ENCODE measurements around the gene PSMA7.

Gene PSMA7

GRCh38 chr20:62136283-62137091, 6.7 kb downstream of the PSMA7 start:
- Histone ChIP-seq H3K4me1 (ENCODE audit: control insufficient read depth, insufficient read depth, low read length, unreplicated experiment) (peaks cover 30% of the 10 kb centered on the region), H3K79me2 (ENCODE audit: control insufficient read depth, insufficient read depth, low read length, unreplicated experiment) (peaks cover 28% of the 10 kb centered on the region), H2AFZ (ENCODE audit: low read length, unreplicated experiment) (no peak overlapping the region), H3K27me3 (ENCODE audit: insufficient read depth, low read length) (no peaks in the 10 kb centered on the region), H3K36me3 (ENCODE audit: insufficient read depth, low read length) (peaks cover 30% of the 10 kb centered on the region), H3K4me3 (ENCODE audit: low read depth, low read length) (no peak overlapping the region), H3K27ac (ENCODE audit: low read depth, low read length) (no peak overlapping the region)

GRCh38 chr20:62135573-62136266, 7.5 kb downstream of the PSMA7 start:
- no peaks in the 10 kb centered on the region for H3K27me3 ChIP-seq (ENCODE audit: insufficient read depth, low read length)
- no peak overlapping the region for H3K4me3 ChIP-seq (ENCODE audit: low read depth, low read length)
- H3K79me2 ChIP-seq (ENCODE audit: control insufficient read depth, insufficient read depth, low read length, unreplicated experiment), result peaks cover 20% of the 10 kb centered on the region
- H2AFZ ChIP-seq (ENCODE audit: low read length, unreplicated experiment), result no peak overlapping the region
- peak overlapping the region; percentile 72 for H3K27ac ChIP-seq (ENCODE audit: low read depth, low read length)
- H3K36me3 ChIP-seq (ENCODE audit: insufficient read depth, low read length), result peaks cover 33% of the 10 kb centered on the region
- peaks cover 22% of the 10 kb centered on the region for H3K4me1 ChIP-seq (ENCODE audit: control insufficient read depth, insufficient read depth, low read length, unreplicated experiment)

DNA sequence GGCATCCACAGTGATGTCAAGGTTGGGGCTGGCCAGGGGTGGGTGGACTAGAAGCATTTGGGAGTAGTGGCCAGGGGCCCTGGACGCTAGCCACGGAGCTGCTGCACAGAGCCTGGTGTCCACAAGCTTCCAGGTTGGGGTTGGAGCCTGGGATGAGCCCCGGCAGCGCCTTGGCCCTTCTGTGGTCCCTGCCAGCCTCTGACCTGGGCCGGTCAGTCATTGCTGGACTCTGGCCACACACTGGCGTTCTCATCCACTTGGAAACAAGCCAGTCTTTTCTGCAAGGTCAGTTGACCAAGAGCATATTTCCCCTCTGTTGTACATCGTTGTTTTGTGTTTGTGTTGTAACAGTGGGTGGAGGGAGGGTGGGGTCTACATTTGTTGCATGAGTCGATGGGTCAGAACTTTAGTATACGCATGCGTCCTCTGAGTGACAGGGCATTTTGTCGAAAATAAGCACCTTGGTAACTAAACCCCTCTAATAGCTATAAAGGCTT, 8.4 kb downstream of the PSMA7 start:
- Histone ChIP-seq H3K4me1 (ENCODE audit: control insufficient read depth, insufficient read depth, low read length, unreplicated experiment) (peaks cover 22% of the 10 kb centered on the region), H3K79me2 (ENCODE audit: control insufficient read depth, insufficient read depth, low read length, unreplicated experiment) (peaks cover 11% of the 10 kb centered on the region), H3K27ac (ENCODE audit: low read depth, low read length) (peak overlapping the region; percentile 72), H3K4me3 (ENCODE audit: low read depth, low read length) (no peak overlapping the region), H3K27me3 (ENCODE audit: insufficient read depth, low read length) (no peaks in the 10 kb centered on the region), H3K36me3 (ENCODE audit: insufficient read depth, low read length) (peaks cover 32% of the 10 kb centered on the region), H2AFZ (ENCODE audit: low read length, unreplicated experiment) (no peak overlapping the region)

DNA sequence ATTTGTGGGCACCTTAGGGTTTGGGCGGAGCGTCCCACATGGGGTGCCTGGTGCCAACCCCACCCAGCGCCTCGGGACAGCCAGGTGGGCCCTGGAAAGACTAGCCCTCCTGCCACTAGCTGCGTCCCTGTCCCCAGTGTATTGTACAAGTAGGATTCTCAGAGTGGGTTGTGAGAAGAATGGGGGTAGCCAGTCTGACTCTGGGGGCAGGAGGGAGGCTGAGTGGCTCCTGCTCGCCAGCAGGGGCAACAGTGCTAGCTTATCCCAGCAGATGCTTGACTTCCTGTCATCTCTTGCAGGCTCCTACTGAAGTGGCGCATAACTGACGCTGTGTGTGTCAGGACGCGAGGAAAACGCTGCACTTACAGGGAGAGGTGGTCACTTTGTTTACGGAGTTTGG, 9.3 kb downstream of the PSMA7 start:
- peaks cover 24% of the 10 kb centered on the region for H3K36me3 ChIP-seq (ENCODE audit: insufficient read depth, low read length)
- peaks cover 22% of the 10 kb centered on the region for H3K4me1 ChIP-seq (ENCODE audit: control insufficient read depth, insufficient read depth, low read length, unreplicated experiment)
- H3K27ac ChIP-seq (ENCODE audit: low read depth, low read length), result 0 out of 2 replicates have a peak overlapping the region, but pooled peaks have one; percentile 72
- H2AFZ ChIP-seq (ENCODE audit: low read length, unreplicated experiment), result no peak overlapping the region
- H3K4me3 ChIP-seq (ENCODE audit: low read depth, low read length), result no peak overlapping the region
- H3K79me2 ChIP-seq (ENCODE audit: control insufficient read depth, insufficient read depth, low read length, unreplicated experiment), result peaks cover 2% of the 10 kb centered on the region
- H3K27me3 ChIP-seq (ENCODE audit: insufficient read depth, low read length), result no peaks in the 10 kb centered on the region

DNA sequence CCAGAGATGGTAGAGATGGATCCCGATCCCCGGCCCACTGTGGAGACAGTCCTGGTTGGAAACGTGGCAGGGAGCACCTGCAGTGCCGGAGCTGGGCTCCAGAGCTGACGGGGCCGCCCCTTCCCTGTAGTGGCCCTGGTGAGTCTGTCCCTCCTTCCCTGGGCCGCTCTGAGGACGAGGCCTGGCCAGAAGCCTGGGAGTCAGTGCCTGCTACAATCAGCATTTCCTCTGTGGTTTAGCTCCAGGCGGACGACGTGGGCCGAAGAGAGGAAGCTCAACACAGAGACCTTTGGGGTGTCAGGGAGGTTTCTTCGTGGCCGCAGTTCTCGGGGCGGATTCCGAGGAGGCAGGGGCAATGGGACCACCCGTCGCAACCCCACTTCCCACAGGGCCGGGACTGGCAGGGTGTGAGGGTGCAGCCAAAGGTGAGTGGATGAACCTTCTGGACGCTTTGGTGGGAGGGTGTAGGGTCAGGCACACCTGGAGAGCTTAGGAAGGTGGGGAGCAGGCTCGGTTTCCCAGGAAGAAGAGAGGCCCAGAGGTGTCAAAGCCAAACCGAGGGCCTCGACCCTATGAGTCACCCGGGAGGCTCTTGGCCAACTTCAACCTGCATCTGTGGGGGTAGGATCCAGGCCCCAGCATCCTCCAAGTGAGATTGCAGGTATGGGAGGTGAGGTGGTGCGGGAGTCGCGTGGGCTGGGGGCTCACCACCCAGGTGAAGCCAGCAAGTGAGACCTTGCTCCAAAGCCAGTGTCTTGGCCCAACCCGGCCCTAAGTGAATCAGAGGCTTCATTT, 9.9 kb downstream of the PSMA7 start:
- Histone ChIP-seq H2AFZ (ENCODE audit: low read length, unreplicated experiment) (no peak overlapping the region), H3K4me3 (ENCODE audit: low read depth, low read length) (no peak overlapping the region), H3K27me3 (ENCODE audit: insufficient read depth, low read length) (no peaks in the 10 kb centered on the region), H3K36me3 (ENCODE audit: insufficient read depth, low read length) (peaks cover 21% of the 10 kb centered on the region; the same call in 1 of the 2 replicates), H3K4me1 (ENCODE audit: control insufficient read depth, insufficient read depth, low read length, unreplicated experiment) (peaks cover 22% of the 10 kb centered on the region), H3K27ac (ENCODE audit: low read depth, low read length) (no peak overlapping the region), H3K79me2 (ENCODE audit: control insufficient read depth, insufficient read depth, low read length, unreplicated experiment) (no peaks in the 10 kb centered on the region)

DNA sequence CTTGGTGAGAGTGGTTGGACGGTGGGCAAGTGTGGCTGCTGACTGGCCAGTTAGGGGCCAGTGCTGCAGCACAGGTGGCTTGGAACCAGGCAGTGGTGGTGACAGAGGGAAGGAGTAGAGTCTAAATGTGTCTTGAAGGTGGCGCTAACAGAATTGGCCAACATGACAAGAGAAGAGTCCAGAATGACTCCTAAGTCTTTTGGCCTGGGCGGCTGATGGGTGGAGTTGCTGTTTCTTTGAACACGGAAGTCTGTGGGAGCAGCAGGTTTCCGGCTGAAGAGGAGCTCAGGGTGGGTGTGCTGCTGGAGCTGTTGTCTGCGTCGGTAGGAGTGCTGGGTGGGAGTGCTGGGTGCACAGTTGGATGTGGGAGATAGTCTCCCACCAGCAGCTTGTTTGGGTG, 10.8 kb downstream of the PSMA7 start:
- Histone ChIP-seq H3K79me2 (ENCODE audit: control insufficient read depth, insufficient read depth, low read length, unreplicated experiment) (no peaks in the 10 kb centered on the region), H3K4me1 (ENCODE audit: control insufficient read depth, insufficient read depth, low read length, unreplicated experiment) (peaks cover 22% of the 10 kb centered on the region), H3K4me3 (ENCODE audit: low read depth, low read length) (no peak overlapping the region), H2AFZ (ENCODE audit: low read length, unreplicated experiment) (no peak overlapping the region), H3K27ac (ENCODE audit: low read depth, low read length) (no peak overlapping the region), H3K27me3 (ENCODE audit: insufficient read depth, low read length) (no peaks in the 10 kb centered on the region), H3K36me3 (ENCODE audit: insufficient read depth, low read length) (peaks cover 16% of the 10 kb centered on the region; the same call in 1 of the 2 replicates)

GRCh38 chr20:62131560-62132320, 11.5 kb downstream of the PSMA7 start:
- no peak overlapping the region for H3K4me3 ChIP-seq (ENCODE audit: low read depth, low read length)
- peaks cover 19% of the 10 kb centered on the region; the same call in 1 of the 2 replicates for H3K36me3 ChIP-seq (ENCODE audit: insufficient read depth, low read length)
- no peaks in the 10 kb centered on the region for H3K27me3 ChIP-seq (ENCODE audit: insufficient read depth, low read length)
- H3K79me2 ChIP-seq (ENCODE audit: control insufficient read depth, insufficient read depth, low read length, unreplicated experiment), result no peaks in the 10 kb centered on the region
- no peak overlapping the region for H2AFZ ChIP-seq (ENCODE audit: low read length, unreplicated experiment)
- no peak overlapping the region for H3K27ac ChIP-seq (ENCODE audit: low read depth, low read length)
- peaks cover 22% of the 10 kb centered on the region for H3K4me1 ChIP-seq (ENCODE audit: control insufficient read depth, insufficient read depth, low read length, unreplicated experiment)

GRCh38 chr20:62129731-62130531, 13.3 kb downstream of the PSMA7 start:
- H3K4me3 ChIP-seq (ENCODE audit: low read depth, low read length), result no peak overlapping the region

DNA sequence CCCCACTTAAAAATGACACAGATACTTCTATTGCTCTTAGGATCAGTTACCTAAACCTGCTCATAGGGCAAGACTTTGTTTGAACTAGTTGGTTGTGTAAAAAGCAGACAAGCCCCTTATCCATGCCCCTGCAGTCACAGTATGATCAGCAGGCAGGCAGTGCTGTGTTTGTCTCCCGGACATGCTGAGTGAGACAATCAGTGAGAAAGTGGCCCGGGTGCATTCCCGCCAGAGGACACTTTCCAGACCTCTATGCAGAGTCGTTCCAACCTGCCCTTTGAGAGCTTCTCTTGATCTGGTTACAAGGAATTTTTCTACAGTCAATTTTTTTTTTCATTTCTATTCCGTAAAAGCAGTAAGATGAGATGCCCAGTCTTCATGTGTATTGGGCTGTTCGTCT, 14.7 kb downstream of the PSMA7 start:
- Histone ChIP-seq H3K27me3 (ENCODE audit: insufficient read depth, low read length) (no peaks in the 10 kb centered on the region), H3K27ac (ENCODE audit: low read depth, low read length) (no peak overlapping the region), H3K79me2 (ENCODE audit: control insufficient read depth, insufficient read depth, low read length, unreplicated experiment) (peaks cover 12% of the 10 kb centered on the region), H2AFZ (ENCODE audit: low read length, unreplicated experiment) (no peak overlapping the region), H3K4me1 (ENCODE audit: control insufficient read depth, insufficient read depth, low read length, unreplicated experiment) (peaks cover 13% of the 10 kb centered on the region), H3K36me3 (ENCODE audit: insufficient read depth, low read length) (peaks cover 21% of the 10 kb centered on the region; the same call in 1 of the 2 replicates), H3K4me3 (ENCODE audit: low read depth, low read length) (no peak overlapping the region)

More at GRCh38 chr20:62129731-62130531, 13.3 kb downstream of the PSMA7 start:
- Histone ChIP-seq H3K79me2 (ENCODE audit: control insufficient read depth, insufficient read depth, low read length, unreplicated experiment) (no peaks in the 10 kb centered on the region), H3K27ac (ENCODE audit: low read depth, low read length) (no peak overlapping the region), H3K27me3 (ENCODE audit: insufficient read depth, low read length) (no peaks in the 10 kb centered on the region), H3K36me3 (ENCODE audit: insufficient read depth, low read length) (peaks cover 21% of the 10 kb centered on the region; the same call in 1 of the 2 replicates), H3K4me1 (ENCODE audit: control insufficient read depth, insufficient read depth, low read length, unreplicated experiment) (peaks cover 17% of the 10 kb centered on the region), H2AFZ (ENCODE audit: low read length, unreplicated experiment) (no peak overlapping the region)
